Colonic mucosa (tissue), 4 donors: ENCODE data around the gene CYB5R3. TPM values are rescaled to one million over a fixed set of nuclear protein-coding genes. Genes with fewer than 3 reads are reported as not detected.

Experiments
- DNase-seq: peaks from one replicate; pipeline ENCODE4 v3.0.0-alpha.2; 2020
- H3K27ac ChIP-seq: fragments of 200-600 bp; one replicate; pipeline ENCODE4 v1.8.0; 2021
- H3K27me3 ChIP-seq: fragments of 200-600 bp; one replicate; pipeline ENCODE4 v1.8.0; 2021
- H3K36me3 ChIP-seq: fragments of 200-600 bp; one replicate; pipeline ENCODE4 v1.8.0; 2021
- H3K4me1 ChIP-seq: fragments of 200-600 bp; one replicate; pipeline ENCODE4 v1.8.0; 2021; ENCODE audit warnings: mild to moderate bottlenecking
- H3K4me3 ChIP-seq: fragments of 200-600 bp; one replicate; pipeline ENCODE4 v1.8.0; 2021
- H3K9ac ChIP-seq, 2 donors: one replicate each; pipeline ENCODE4 v1.7.0; 2013; ENCODE audit warnings: control low read depth in 2 of 2, low read depth in 2 of 2, low read length in 2 of 2
- H3K9me3 ChIP-seq: fragments of 200-600 bp; one replicate; pipeline ENCODE4 v1.8.0; 2021
- CTCF ChIP-seq: fragments of 200-600 bp; IDR thresholded peaks from one replicate; pipeline ENCODE4 v1.8.0; 2022; ENCODE audit warnings: antibody characterized with exemption, mild to moderate bottlenecking
- intact Hi-C: fragments of 100-400 bp; cut with DNase I; formaldehyde crosslinking; loops from one replicate; pipeline ENCODE4 v1.14.1; 2022
- total RNA-seq, 2 donors: library from RNA; stranded (reverse); fragmentation: NEBNext Ultra II Directional in 1 of 2; extraction: Animal tissue kit (Norgen Biotek cat#: 25700) in 1 of 2; gene quantifications; one replicate each; pipeline ENCODE4 v1.2.1, GENCODE V29; 2021
- donor health status: healthy.
- donor health status: DM: no; HTN: no; CAD: no.
- donor health status: DM: no; HTN: no; CAD: no.

CYB5R3 gene
- total RNA-seq, 2 donors from 2014 or later, result 105 to 133 TPM

GRCh38 chr22:42693055-42693762, 44.0 kb upstream of the CYB5R3 start:
- intact Hi-C loops, result no loop called here
- H3K4me1 ChIP-seq, result no peaks in the 10 kb centered on the region
- H3K36me3 ChIP-seq, result no peaks in the 10 kb centered on the region
- H3K9ac ChIP-seq, result no peak overlapping the region
- DNase-seq, result no peak
- no peak overlapping the region for H3K27ac ChIP-seq
- no peaks in the 10 kb centered on the region for H3K9me3 ChIP-seq
- H3K27me3 ChIP-seq, result no peaks in the 10 kb centered on the region
- no peak for TF ChIP-seq CTCF
- no peak overlapping the region for H3K4me3 ChIP-seq

- no peak for DNase-seq
- no peaks in the 10 kb centered on the region for H3K9me3 ChIP-seq
- no peaks in the 10 kb centered on the region for H3K36me3 ChIP-seq
- intact Hi-C loops, result no loop called here
- no peaks in the 10 kb centered on the region for H3K27me3 ChIP-seq
- no peaks in the 10 kb centered on the region for H3K4me1 ChIP-seq
- H3K9ac ChIP-seq, result no peak overlapping the region
- no peak overlapping the region for H3K27ac ChIP-seq
- H3K4me3 ChIP-seq, result no peak overlapping the region
- no peak for TF ChIP-seq CTCF
Observed at GRCh38 chr22:42692239-42693054, 43.3 kb upstream of the CYB5R3 start.

- no peak overlapping the region for H3K9ac ChIP-seq
- H3K27me3 ChIP-seq, result no peaks in the 10 kb centered on the region
- intact Hi-C loops, result no loop called here
- DNase-seq, result no peak
- H3K9me3 ChIP-seq, result no peaks in the 10 kb centered on the region
- no peak for TF ChIP-seq CTCF
- no peak overlapping the region for H3K4me3 ChIP-seq
- H3K36me3 ChIP-seq, result no peaks in the 10 kb centered on the region
- no peak overlapping the region for H3K27ac ChIP-seq
- H3K4me1 ChIP-seq, result peaks cover under 1% of the 10 kb centered on the region
Observed at GRCh38 chr22:42691440-42691839, 42.2 kb upstream of the CYB5R3 start.

GRCh38 chr22:42688241-42689211, 39.3 kb upstream of the CYB5R3 start:
- peak overlapping the region in 1 of 2 donors; percentile 46 for H3K9ac ChIP-seq
- intact Hi-C loops, result no loop called here
- no peaks in the 10 kb centered on the region for H3K36me3 ChIP-seq
- TF ChIP-seq CTCF, result no peak
- DNase-seq, result peak; percentile 73
- H3K4me3 ChIP-seq, result no peak overlapping the region
- H3K27ac ChIP-seq, result peak overlapping the region; percentile 60
- no peaks in the 10 kb centered on the region for H3K27me3 ChIP-seq
- no peaks in the 10 kb centered on the region for H3K9me3 ChIP-seq
- peaks cover 5% of the 10 kb centered on the region for H3K4me1 ChIP-seq
